Measurements from ENCODE around the gene NDOR1. TPM values are rescaled to one million over a fixed set of nuclear protein-coding genes. Genes with fewer than 3 reads are reported as not detected.

NDOR1 gene
- total and polyA plus RNA-seq, 5 donors from 2014 or later, result 3.9 to 30.0 (median 5.3) TPM

- H3K27me3 ChIP-seq (ENCODE audit: control insufficient read depth, insufficient read depth, low read length), result no peaks in the 10 kb centered on the region
- Mint-ChIP-seq H3K4me3 (peak within 1 kb of the TSS in 2 of 4 donors; percentile 47 to 56), H3K27me3 (peaks cover 23% of the 10 kb centered on the region), H3K4me1 (peaks cover 0 to 4% (median 0%) of the 10 kb centered on the region in 4 donors), H3K9me3 (peaks cover 0 to 1% (median 0%) of the 10 kb centered on the region in 7 donors), H3K27ac (no peak within 1 kb of the TSS), H3K36me3 (no peaks in the 10 kb centered on the region)
- no peaks in the 10 kb centered on the region for H3K36me3 ChIP-seq (ENCODE audit: control insufficient read depth, insufficient read depth, low read length)
- no peaks in the 10 kb centered on the region for H3K9me3 ChIP-seq (ENCODE audit: control insufficient read depth in 2 of 2, low read length in 2 of 2)
- no peak for ATAC-seq (ENCODE audit: low read depth in 2 of 2)
- H3K4me1 ChIP-seq (ENCODE audit: control insufficient read depth, insufficient read depth, low read length, poor library complexity, severe bottlenecking), result peaks cover 20% of the 10 kb centered on the region
- DNase-seq, result no peak
- H3K4me3 ChIP-seq (ENCODE audit: low read depth, low read length), result no peak within 1 kb of the TSS
- no peak within 1 kb of the TSS for H3K27ac ChIP-seq (ENCODE audit: insufficient read depth, low read length, poor library complexity, severe bottlenecking)
Measured at GRCh38 chr9:137169896-137170358, 35.6 kb upstream of the NDOR1 start, which contains the start of gene LRRC26. Gene LRRC26, minus strand, starts transcription at chr9:137170051. Its CDS starts 108 bp downstream, at chr9:137169943.

DNA sequence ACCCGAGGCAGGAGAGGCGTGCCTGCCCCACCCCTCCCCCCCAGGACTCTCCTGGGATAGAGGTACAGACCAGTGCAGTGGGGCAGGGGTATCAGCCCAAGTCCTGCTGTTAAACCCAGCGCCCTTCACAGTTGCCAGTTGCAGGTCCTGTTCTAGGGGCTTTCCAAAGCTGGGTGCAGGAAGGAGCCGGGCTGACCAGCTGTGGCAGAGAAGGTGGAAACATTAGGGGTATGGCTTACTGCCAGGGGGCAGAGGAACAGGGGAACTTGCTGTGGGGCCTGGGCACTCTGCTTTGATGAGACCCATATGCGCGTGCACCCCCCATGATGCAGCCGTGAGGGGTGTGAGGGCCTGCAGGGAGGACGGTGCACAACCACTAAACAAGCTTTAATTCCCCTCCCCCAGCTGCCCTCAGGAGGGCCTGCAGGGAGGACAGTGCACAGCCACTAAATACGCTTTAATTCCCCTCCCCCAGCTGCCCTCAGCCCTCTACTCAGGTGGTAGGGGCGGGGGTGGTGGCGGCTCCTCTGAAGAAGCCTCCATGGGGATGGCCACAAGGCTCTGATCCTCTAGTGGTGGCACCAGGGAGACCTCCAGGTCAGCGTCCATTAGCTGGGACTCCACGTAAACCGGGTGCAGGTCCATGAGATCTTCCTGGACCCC is 34.9 kb upstream of the NDOR1 start:
- DNase-seq, result no peak
- H3K9me3 Mint-ChIP-seq, result peaks cover 0 to 1% (median 0%) of the 10 kb centered on the region in 7 donors
- H3K36me3 Mint-ChIP-seq, result no peaks in the 10 kb centered on the region
- Histone ChIP-seq H3K9me3 (ENCODE audit: control insufficient read depth in 2 of 2, low read length in 2 of 2) (no peaks in the 10 kb centered on the region), H3K27me3 (ENCODE audit: control insufficient read depth, insufficient read depth, low read length) (no peaks in the 10 kb centered on the region), H3K36me3 (ENCODE audit: control insufficient read depth, insufficient read depth, low read length) (no peaks in the 10 kb centered on the region), H3K27ac (ENCODE audit: insufficient read depth, low read length, poor library complexity, severe bottlenecking) (no peak overlapping the region), H3K4me3 (ENCODE audit: low read depth, low read length) (no peak overlapping the region), H3K4me1 (ENCODE audit: control insufficient read depth, insufficient read depth, low read length, poor library complexity, severe bottlenecking) (peaks cover 23% of the 10 kb centered on the region)
- peak overlapping the region in 1 of 4 donors; percentile 47 for H3K4me3 Mint-ChIP-seq
- peaks cover 0 to 6% (median 0%) of the 10 kb centered on the region in 4 donors for H3K4me1 Mint-ChIP-seq
- H3K27ac Mint-ChIP-seq, result no peak overlapping the region
- H3K27me3 Mint-ChIP-seq, result peaks cover 17% of the 10 kb centered on the region
- ATAC-seq (ENCODE audit: low read depth in 2 of 2), result no peak

- Mint-ChIP-seq H3K9me3 (peaks cover 0 to 1% (median 0%) of the 10 kb centered on the region in 7 donors), H3K4me3 (no peak overlapping the region), H3K27me3 (peaks cover 15% of the 10 kb centered on the region), H3K27ac (no peak overlapping the region), H3K4me1 (peaks cover 0 to 8% (median 0%) of the 10 kb centered on the region in 4 donors), H3K36me3 (no peaks in the 10 kb centered on the region)
- no peak for ATAC-seq (ENCODE audit: low read depth in 2 of 2)
- H3K4me3 ChIP-seq (ENCODE audit: low read depth, low read length), result no peak overlapping the region
- H3K27me3 ChIP-seq (ENCODE audit: control insufficient read depth, insufficient read depth, low read length), result no peaks in the 10 kb centered on the region
- H3K9me3 ChIP-seq (ENCODE audit: control insufficient read depth in 2 of 2, low read length in 2 of 2), result no peaks in the 10 kb centered on the region
- H3K27ac ChIP-seq (ENCODE audit: insufficient read depth, low read length, poor library complexity, severe bottlenecking), result no peak overlapping the region
- peaks cover 23% of the 10 kb centered on the region for H3K4me1 ChIP-seq (ENCODE audit: control insufficient read depth, insufficient read depth, low read length, poor library complexity, severe bottlenecking)
- H3K36me3 ChIP-seq (ENCODE audit: control insufficient read depth, insufficient read depth, low read length), result no peaks in the 10 kb centered on the region
- no peak for DNase-seq
Measured at GRCh38 chr9:137171149-137171900, 34.2 kb upstream of the NDOR1 start.

- no peaks in the 10 kb centered on the region for H3K36me3 ChIP-seq (ENCODE audit: control insufficient read depth, insufficient read depth, low read length)
- H3K4me3 Mint-ChIP-seq, result peak overlapping the region in 1 of 4 donors; percentile 46
- peak overlapping the region in 1 of 3 donors; percentile 79 for H3K27ac Mint-ChIP-seq
- no peak overlapping the region for H3K27ac ChIP-seq (ENCODE audit: insufficient read depth, low read length, poor library complexity, severe bottlenecking)
- no peak overlapping the region for H3K4me3 ChIP-seq (ENCODE audit: low read depth, low read length)
- H3K9me3 ChIP-seq (ENCODE audit: control insufficient read depth in 2 of 2, low read length in 2 of 2), result no peaks in the 10 kb centered on the region
- no peak for DNase-seq
- H3K27me3 ChIP-seq (ENCODE audit: control insufficient read depth, insufficient read depth, low read length), result no peaks in the 10 kb centered on the region
- peaks cover 5% of the 10 kb centered on the region for H3K36me3 Mint-ChIP-seq
- no peak for ATAC-seq (ENCODE audit: low read depth in 2 of 2)
- peaks cover 14% of the 10 kb centered on the region for H3K27me3 Mint-ChIP-seq
- peaks cover 0 to 9% (median 0%) of the 10 kb centered on the region in 4 donors for H3K4me1 Mint-ChIP-seq
- no peaks in the 10 kb centered on the region for H3K9me3 Mint-ChIP-seq
- peaks cover 17% of the 10 kb centered on the region for H3K4me1 ChIP-seq (ENCODE audit: control insufficient read depth, insufficient read depth, low read length, poor library complexity, severe bottlenecking)
Measured at GRCh38 chr9:137172901-137173795, 32.4 kb upstream of the NDOR1 start.

- Mint-ChIP-seq H3K27me3 (peaks cover 14% of the 10 kb centered on the region), H3K27ac (peak overlapping the region in 1 of 3 donors; percentile 79), H3K9me3 (no peaks in the 10 kb centered on the region), H3K4me1 (peaks cover 0 to 9% (median 0%) of the 10 kb centered on the region in 4 donors), H3K36me3 (peaks cover 5% of the 10 kb centered on the region), H3K4me3 (no peak overlapping the region)
- H3K27me3 ChIP-seq (ENCODE audit: control insufficient read depth, insufficient read depth, low read length), result no peaks in the 10 kb centered on the region
- peaks cover 15% of the 10 kb centered on the region for H3K4me1 ChIP-seq (ENCODE audit: control insufficient read depth, insufficient read depth, low read length, poor library complexity, severe bottlenecking)
- ATAC-seq (ENCODE audit: low read depth in 2 of 2) (no peak), DNase-seq (no peak)
- no peak overlapping the region for H3K4me3 ChIP-seq (ENCODE audit: low read depth, low read length)
- no peak overlapping the region for H3K27ac ChIP-seq (ENCODE audit: insufficient read depth, low read length, poor library complexity, severe bottlenecking)
- peaks cover under 1% of the 10 kb centered on the region for H3K36me3 ChIP-seq (ENCODE audit: control insufficient read depth, insufficient read depth, low read length)
- H3K9me3 ChIP-seq (ENCODE audit: control insufficient read depth in 2 of 2, low read length in 2 of 2), result no peaks in the 10 kb centered on the region
Measured at GRCh38 chr9:137173796-137174664, 31.5 kb upstream of the NDOR1 start.

DNA sequence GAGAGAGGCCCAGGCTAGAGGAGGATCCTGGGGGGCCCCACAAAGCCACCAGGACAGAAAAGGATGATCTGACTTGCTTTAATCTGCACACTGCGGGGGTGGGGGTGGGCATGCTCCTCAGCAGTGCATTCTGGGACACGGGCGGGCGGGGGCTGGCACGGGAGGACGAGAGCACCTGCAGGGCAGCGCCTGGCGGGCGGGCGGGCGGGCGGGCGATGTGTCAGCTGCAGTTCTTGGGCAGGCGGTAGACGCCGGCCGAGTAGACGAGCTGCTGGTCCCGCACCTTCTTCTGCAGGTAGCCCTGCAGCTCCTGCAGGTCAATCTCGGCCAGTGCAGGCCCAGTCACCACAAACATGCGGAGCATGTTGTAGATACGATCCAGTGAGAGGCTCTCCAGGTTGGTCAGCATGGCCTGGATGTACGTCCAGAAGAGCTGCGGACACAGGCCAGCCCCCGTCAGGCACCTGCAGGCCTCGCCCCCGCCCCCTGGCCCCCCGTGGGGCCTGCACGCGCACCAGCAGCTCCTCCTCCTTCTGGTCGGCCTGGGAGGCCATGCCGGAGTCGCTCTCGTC is 30.7 kb upstream of the NDOR1 start:
- Mint-ChIP-seq H3K4me3 (no peak overlapping the region), H3K27ac (no peak overlapping the region), H3K36me3 (peaks cover 9% of the 10 kb centered on the region), H3K27me3 (peaks cover 14% of the 10 kb centered on the region), H3K9me3 (no peaks in the 10 kb centered on the region), H3K4me1 (peaks cover 0 to 9% (median 0%) of the 10 kb centered on the region in 4 donors)
- H3K4me1 ChIP-seq (ENCODE audit: control insufficient read depth, insufficient read depth, low read length, poor library complexity, severe bottlenecking), result peaks cover 8% of the 10 kb centered on the region
- H3K27me3 ChIP-seq (ENCODE audit: control insufficient read depth, insufficient read depth, low read length), result no peaks in the 10 kb centered on the region
- DNase-seq, result no peak
- H3K36me3 ChIP-seq (ENCODE audit: control insufficient read depth, insufficient read depth, low read length), result peaks cover 6% of the 10 kb centered on the region
- ATAC-seq (ENCODE audit: low read depth in 2 of 2), result no peak
- H3K4me3 ChIP-seq (ENCODE audit: low read depth, low read length), result no peak overlapping the region
- no peaks in the 10 kb centered on the region for H3K9me3 ChIP-seq (ENCODE audit: control insufficient read depth in 2 of 2, low read length in 2 of 2)
- no peak overlapping the region for H3K27ac ChIP-seq (ENCODE audit: insufficient read depth, low read length, poor library complexity, severe bottlenecking)

Data from CD4-positive, CD25-positive, alpha-beta regulatory T cell (primary cell).